Smooth muscle cell (in vitro differentiated cells): ENCODE data around the gene TMBIM4. TPM values are rescaled to one million over a fixed set of nuclear protein-coding genes. Genes with fewer than 3 reads are reported as not detected.
"Not testable (repeated sequence)": the region's sequence is repeated elsewhere in the genome, so short reads cannot be mapped to it uniquely, and the experiment has no call there.

Source experiments
- DNase-seq: peaks from one replicate; lab custom pipeline; 2025; ENCODE audit not compliant: unreplicated experiment; lab: John Stamatoyannopoulos, UW
- H2AFZ ChIP-seq: fragments of 200-600 bp; sonication (generic); 2 replicates; pipeline ENCODE4 v1.6.0; 2016; ENCODE audit warnings: antibody characterized with exemption, low read depth, mild to moderate bottlenecking
- H3F3A ChIP-seq: fragments of 200-600 bp; sonication (generic); 2 replicates; pipeline ENCODE4 v1.6.0; 2017; ENCODE audit warnings: antibody characterized with exemption, low read depth
- H3K27ac ChIP-seq: fragments of 200-600 bp; sonication (generic); 2 replicates; pipeline ENCODE4 v1.5.1; 2016; ENCODE audit warnings: low read depth, mild to moderate bottlenecking
- H3K27me3 ChIP-seq: fragments of 200-600 bp; sonication (generic); 2 replicates; pipeline ENCODE4 v1.6.1; 2016; ENCODE audit warnings: low read depth, mild to moderate bottlenecking
- H3K36me3 ChIP-seq: fragments of 200-600 bp; sonication (generic); 2 replicates; pipeline ENCODE4 v1.5.1; 2016; ENCODE audit warnings: low read depth
- H3K4me1 ChIP-seq: fragments of 200-600 bp; sonication (generic); 2 replicates; pipeline ENCODE4 v1.5.1; 2016; ENCODE audit warnings: low read depth
- H3K4me2 ChIP-seq: fragments of 200-600 bp; sonication (generic); 2 replicates; pipeline ENCODE4 v1.6.0; 2016; ENCODE audit warnings: mild to moderate bottlenecking
- H3K4me3 ChIP-seq: fragments of 200-600 bp; sonication (generic); 2 replicates; pipeline ENCODE4 v1.5.1; 2016; ENCODE audit warnings: mild to moderate bottlenecking
- H3K79me2 ChIP-seq: fragments of 200-600 bp; sonication (generic); 2 replicates; pipeline ENCODE4 v1.6.0; 2016; ENCODE audit warnings: low read depth, mild to moderate bottlenecking
- H3K9ac ChIP-seq: fragments of 200-600 bp; sonication (generic); 2 replicates; pipeline ENCODE4 v1.6.0; 2016; ENCODE audit warnings: low read depth
- H3K9me3 ChIP-seq: fragments of 200-600 bp; sonication (generic); replicated peaks from 2 replicates; pipeline ENCODE4 v1.5.1; 2016; ENCODE audit warnings: low read depth
- H4K20me1 ChIP-seq: fragments of 200-600 bp; sonication (generic); 2 replicates; pipeline ENCODE4 v1.6.0; 2016; ENCODE audit warnings: low read depth
- WGBS: methylation state at CpG from one replicate; pipeline ENCODE4 v1.1.7; 2016; ENCODE audit warnings: low lambda C conversion rate; 5-methylcytosine and 5-hydroxymethylcytosine counted together
- polyA plus RNA-seq: library from polyadenylated mRNA; unstranded; fragments of >200 nt; fragmentation: Nextera tagmentation; extraction: Ambion mirVana; gene quantifications from 2 replicates; pipeline ENCODE4 v1.2.1, GENCODE V29; 2016
- total RNA-seq: library from RNA; depleted of rRNA; stranded (reverse); fragments of >200 nt; gene quantifications from 2 replicates; pipeline ENCODE4 v1.2.3, GENCODE V29; 2014
- TF ChIP-seq, protein P1 (sequence below): fragments of 200-600 bp; sonication (generic); IDR thresholded peaks from 2 replicates; pipeline ENCODE4 v1.5.1; 2017; ENCODE audit warnings: borderline replicate concordance, mild to moderate bottlenecking, antibody characterized with exemption; ENCODE audit not compliant: insufficient read depth, poor library complexity, severe bottlenecking

TMBIM4 gene, protein sequence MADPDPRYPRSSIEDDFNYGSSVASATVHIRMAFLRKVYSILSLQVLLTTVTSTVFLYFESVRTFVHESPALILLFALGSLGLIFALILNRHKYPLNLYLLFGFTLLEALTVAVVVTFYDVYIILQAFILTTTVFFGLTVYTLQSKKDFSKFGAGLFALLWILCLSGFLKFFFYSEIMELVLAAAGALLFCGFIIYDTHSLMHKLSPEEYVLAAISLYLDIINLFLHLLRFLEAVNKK
- total RNA-seq, result 103 and 153 TPM in 2 replicates
- polyA plus RNA-seq, result 93.3 and 97.9 TPM in 2 replicates

DNA sequence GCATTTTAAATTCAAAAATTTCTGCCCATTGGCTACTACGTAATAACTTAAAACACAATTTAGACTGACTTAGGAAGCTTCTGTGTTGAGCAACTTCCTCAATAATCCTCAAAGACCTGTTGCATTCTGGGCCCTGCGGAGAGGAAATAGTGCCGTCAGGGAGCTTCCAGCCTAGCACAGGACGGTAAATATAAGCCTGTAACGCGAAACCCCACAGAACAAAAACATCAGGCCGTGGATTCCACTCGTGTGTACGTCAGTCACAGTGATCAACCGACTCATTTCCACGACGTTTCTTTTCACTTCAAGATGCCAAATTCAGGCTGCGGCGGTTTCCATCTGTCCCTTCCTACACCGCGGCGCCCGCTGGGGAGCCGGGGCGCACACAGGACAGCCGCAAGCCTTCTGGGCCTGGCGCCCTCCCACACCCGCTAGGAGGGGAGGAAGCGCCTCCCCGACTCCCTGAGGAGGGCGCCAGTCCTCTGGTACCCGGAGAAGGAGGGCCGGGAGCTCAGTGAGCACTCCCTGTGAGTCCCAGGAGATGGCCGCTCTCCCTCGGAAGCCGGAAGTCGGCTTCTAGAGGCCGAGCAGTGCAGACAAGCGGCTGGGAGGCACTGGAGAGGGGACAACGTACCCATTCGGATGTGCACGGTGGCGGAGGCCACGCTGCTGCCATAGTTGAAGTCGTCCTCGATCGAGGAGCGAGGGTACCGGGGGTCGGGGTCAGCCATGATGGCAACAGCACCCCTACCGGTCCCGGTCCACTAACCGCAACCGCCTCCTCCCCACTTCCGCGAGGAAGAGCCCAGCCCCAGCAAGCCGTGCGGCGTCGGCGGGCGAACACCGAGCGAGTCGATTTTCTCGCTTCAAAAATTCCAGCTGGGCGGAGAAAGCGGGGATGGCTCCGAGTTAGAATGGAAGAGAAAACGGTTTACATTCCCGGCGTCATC, at the start of gene TMBIM4:
Gene TMBIM4 (minus strand): TSS at position 776 of the 950 bp plus-strand sequence. CDS start 45 bp downstream, at position 731.
- Histone ChIP-seq H3K27me3 (no peaks in the 10 kb centered on the region), H3K4me2 (peak within 1 kb of the TSS; percentile 89), H3K79me2 (peaks cover 42% of the 10 kb centered on the region), H3K27ac (peak within 1 kb of the TSS; percentile 88), H3F3A (peaks cover 11% of the 10 kb centered on the region), H3K9me3 (no peaks in the 10 kb centered on the region), H3K4me3 (peak within 1 kb of the TSS; percentile 62), H3K9ac (peak within 1 kb of the TSS; percentile 79), H2AFZ (peak within 1 kb of the TSS; percentile 56), H3K36me3 (peaks cover 3% of the 10 kb centered on the region), H4K20me1 (no peaks in the 10 kb centered on the region), H3K4me1 (peaks cover 6% of the 10 kb centered on the region)
- 3% methylated on average over 65 of the region's 67 CpGs for WGBS
- TF ChIP-seq, protein P1, sequence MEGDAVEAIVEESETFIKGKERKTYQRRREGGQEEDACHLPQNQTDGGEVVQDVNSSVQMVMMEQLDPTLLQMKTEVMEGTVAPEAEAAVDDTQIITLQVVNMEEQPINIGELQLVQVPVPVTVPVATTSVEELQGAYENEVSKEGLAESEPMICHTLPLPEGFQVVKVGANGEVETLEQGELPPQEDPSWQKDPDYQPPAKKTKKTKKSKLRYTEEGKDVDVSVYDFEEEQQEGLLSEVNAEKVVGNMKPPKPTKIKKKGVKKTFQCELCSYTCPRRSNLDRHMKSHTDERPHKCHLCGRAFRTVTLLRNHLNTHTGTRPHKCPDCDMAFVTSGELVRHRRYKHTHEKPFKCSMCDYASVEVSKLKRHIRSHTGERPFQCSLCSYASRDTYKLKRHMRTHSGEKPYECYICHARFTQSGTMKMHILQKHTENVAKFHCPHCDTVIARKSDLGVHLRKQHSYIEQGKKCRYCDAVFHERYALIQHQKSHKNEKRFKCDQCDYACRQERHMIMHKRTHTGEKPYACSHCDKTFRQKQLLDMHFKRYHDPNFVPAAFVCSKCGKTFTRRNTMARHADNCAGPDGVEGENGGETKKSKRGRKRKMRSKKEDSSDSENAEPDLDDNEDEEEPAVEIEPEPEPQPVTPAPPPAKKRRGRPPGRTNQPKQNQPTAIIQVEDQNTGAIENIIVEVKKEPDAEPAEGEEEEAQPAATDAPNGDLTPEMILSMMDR, result peak; percentile 28
- peak; percentile 86 for DNase-seq

DNA sequence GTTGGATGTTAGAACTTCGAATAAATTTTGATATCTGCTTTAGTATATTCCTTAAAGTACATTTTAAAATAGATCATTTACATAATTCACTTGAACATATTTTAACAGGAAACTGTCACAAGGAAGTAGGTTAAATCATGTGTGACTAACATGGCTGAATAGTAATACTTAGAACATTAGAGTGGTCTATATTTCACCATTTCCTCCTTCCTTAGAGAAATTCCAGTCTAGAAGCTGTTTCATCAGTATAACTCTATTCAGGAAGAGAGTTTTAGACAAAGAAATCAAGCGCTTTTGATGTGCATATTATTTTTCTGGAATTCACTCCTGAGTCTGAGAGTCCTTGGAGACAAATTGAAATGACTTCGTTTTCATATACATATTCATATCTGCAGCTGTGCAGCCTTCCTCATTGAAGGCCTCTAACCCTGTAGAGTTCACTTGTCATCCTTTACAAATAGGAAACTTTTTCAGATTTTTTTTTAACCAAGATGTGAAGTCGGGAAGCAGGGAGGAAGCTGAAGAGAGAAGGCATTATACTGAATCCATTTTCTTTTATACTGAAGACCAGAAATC, 47.6 kb upstream of the TMBIM4 start:
- WGBS, result 92% methylated on average over 4 of the region's 4 CpGs
- no peak for DNase-seq
- Histone ChIP-seq H3K9me3 (no peaks in the 10 kb centered on the region), H2AFZ (no peak overlapping the region), H3K79me2 (no peaks in the 10 kb centered on the region), H3K9ac (no peak overlapping the region), H3K27me3 (no peaks in the 10 kb centered on the region), H3K4me1 (no peaks in the 10 kb centered on the region), H3F3A (no peaks in the 10 kb centered on the region), H3K4me2 (no peak overlapping the region), H4K20me1 (no peaks in the 10 kb centered on the region), H3K4me3 (no peak overlapping the region), H3K27ac (peak overlapping the region; percentile 17), H3K36me3 (no peaks in the 10 kb centered on the region)
- TF ChIP-seq, protein P1, result no peak

DNA sequence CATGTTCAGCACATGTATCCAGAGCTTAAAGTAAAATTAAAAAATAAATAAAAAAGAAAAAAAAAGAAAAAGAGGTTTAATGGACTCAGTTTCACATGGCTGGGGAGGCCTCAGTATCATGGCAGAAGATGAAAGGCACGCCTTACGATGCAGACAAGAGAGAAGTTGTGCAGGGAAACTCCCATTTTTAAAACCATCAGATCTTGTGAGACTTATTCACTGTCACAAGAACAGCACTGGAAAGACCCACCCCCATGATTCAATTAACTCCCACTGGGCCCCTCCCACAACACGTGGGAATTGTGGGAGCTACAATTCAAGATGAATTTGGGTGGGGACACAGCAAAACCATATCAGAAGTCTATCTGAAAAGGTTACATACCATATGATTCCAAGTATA, 43.2 kb upstream of the TMBIM4 start:
- not testable (repeated sequence) for H3K9me3 ChIP-seq, H3K79me2 ChIP-seq, H3K4me2 ChIP-seq, H3F3A ChIP-seq, H3K36me3 ChIP-seq, H3K27me3 ChIP-seq, H3K27ac ChIP-seq, H4K20me1 ChIP-seq, DNase-seq, H3K4me1 ChIP-seq, H2AFZ ChIP-seq, H3K4me3 ChIP-seq, H3K9ac ChIP-seq
- 94% methylated on average over 3 of the region's 3 CpGs for WGBS

DNA sequence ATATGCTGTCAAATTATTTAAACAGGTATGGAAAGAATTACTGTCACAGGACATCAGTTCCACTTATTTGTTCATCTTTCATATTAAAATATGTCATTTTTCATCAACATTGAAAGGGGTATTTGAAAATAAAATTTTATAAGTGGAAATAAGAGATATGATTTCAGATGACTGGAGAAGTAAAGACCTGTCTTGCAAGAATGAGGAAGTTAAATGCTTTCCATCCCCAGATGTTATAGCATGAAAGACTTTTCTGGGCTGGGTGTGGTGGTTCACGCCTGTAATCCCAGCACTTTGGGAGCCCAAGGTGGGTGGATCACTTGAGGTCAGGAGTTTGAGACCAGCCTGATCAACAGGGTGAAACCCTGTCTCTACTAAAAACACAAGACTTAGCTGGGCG, 41.8 kb upstream of the TMBIM4 start:
- WGBS, result 94% methylated on average over 2 of the region's 2 CpGs
- H3K27me3 ChIP-seq, H3K79me2 ChIP-seq, H3K4me1 ChIP-seq, H3K4me2 ChIP-seq, H3F3A ChIP-seq, DNase-seq, H4K20me1 ChIP-seq, H3K9me3 ChIP-seq, H3K9ac ChIP-seq, H3K4me3 ChIP-seq, H3K36me3 ChIP-seq, H2AFZ ChIP-seq, H3K27ac ChIP-seq: not testable (repeated sequence)
